HEK293 (cell line): ENCODE data around the gene DIP2C.

Experiments used
- GLIS1 ChIP-seq: fragments of 450-650 bp; formaldehyde crosslinking; IDR thresholded peaks from 2 replicates; pipeline ENCODE4 v1.5.1; 2016; ENCODE audit warnings: missing biosample characterization, missing genetic modification characterization
- GLIS2 ChIP-seq: fragments of 450-650 bp; formaldehyde crosslinking; IDR thresholded peaks from 2 replicates; pipeline ENCODE4 v1.5.1; 2016; ENCODE audit warnings: missing biosample characterization, missing genetic modification characterization
- INSM2 ChIP-seq: fragments of 450-650 bp; formaldehyde crosslinking; IDR thresholded peaks from 2 replicates; pipeline ENCODE4 v1.5.1; 2016; ENCODE audit warnings: missing biosample characterization, missing genetic modification characterization
- KLF1 ChIP-seq: fragments of 450-650 bp; formaldehyde crosslinking; IDR thresholded peaks from 2 replicates; pipeline ENCODE4 v1.5.1; 2016; ENCODE audit warnings: missing biosample characterization, missing genetic modification characterization
- KLF9 ChIP-seq: fragments of 450-650 bp; formaldehyde crosslinking; IDR thresholded peaks from 2 replicates; pipeline ENCODE4 v1.5.1; 2016; ENCODE audit warnings: missing biosample characterization, missing genetic modification characterization, low read depth
- OSR2 ChIP-seq: fragments of 450-650 bp; formaldehyde crosslinking; IDR thresholded peaks from 2 replicates; pipeline ENCODE4 v1.5.1; 2016; ENCODE audit warnings: missing biosample characterization, missing genetic modification characterization
- OVOL3 ChIP-seq: fragments of 450-650 bp; formaldehyde crosslinking; IDR thresholded peaks from 2 replicates; pipeline ENCODE4 v1.5.1; 2016; ENCODE audit warnings: missing biosample characterization, missing genetic modification characterization
- PATZ1 ChIP-seq: fragments of 450-650 bp; formaldehyde crosslinking; IDR thresholded peaks from 2 replicates; pipeline ENCODE4 v1.5.1; 2016; ENCODE audit warnings: missing biosample characterization, missing genetic modification characterization
- ZBTB26 ChIP-seq: fragments of 450-650 bp; formaldehyde crosslinking; optimal IDR thresholded peaks from 2 replicates; pipeline ENCODE3; 2016; ENCODE audit warnings: missing biosample characterization, mild to moderate bottlenecking, missing genetic modification characterization
- ZBTB6 ChIP-seq: fragments of 450-650 bp; formaldehyde crosslinking; IDR thresholded peaks from 2 replicates; pipeline ENCODE4 v1.5.1; 2017; ENCODE audit warnings: missing biosample characterization, missing genetic modification characterization
- ZNF169 ChIP-seq: fragments of 450-650 bp; formaldehyde crosslinking; IDR thresholded peaks from 2 replicates; pipeline ENCODE4 v1.5.1; 2016; ENCODE audit warnings: missing biosample characterization, missing genetic modification characterization
- ZNF18 ChIP-seq: fragments of 450-650 bp; formaldehyde crosslinking; IDR thresholded peaks from 2 replicates; pipeline ENCODE4 v1.5.1; 2016; ENCODE audit warnings: missing biosample characterization, missing genetic modification characterization
- ZNF223 ChIP-seq: fragments of 450-650 bp; formaldehyde crosslinking; IDR thresholded peaks from 2 replicates; pipeline ENCODE4 v1.5.1; 2016; ENCODE audit warnings: missing biosample characterization, missing genetic modification characterization
- ZNF266 ChIP-seq: fragments of 450-650 bp; formaldehyde crosslinking; IDR thresholded peaks from 2 replicates; pipeline ENCODE4 v1.5.1; 2016; ENCODE audit warnings: missing biosample characterization, missing genetic modification characterization, low read depth
- ZNF341 ChIP-seq: fragments of 450-650 bp; formaldehyde crosslinking; IDR thresholded peaks from 2 replicates; pipeline ENCODE4; 2016; ENCODE audit warnings: low read depth, missing biosample characterization, missing genetic modification characterization
- ZNF354C ChIP-seq: fragments of 450-650 bp; formaldehyde crosslinking; IDR thresholded peaks from 2 replicates; pipeline ENCODE4 v1.5.1; 2016; ENCODE audit warnings: missing biosample characterization, missing genetic modification characterization, low read depth, borderline replicate concordance
- ZNF394 ChIP-seq: fragments of 450-650 bp; formaldehyde crosslinking; IDR thresholded peaks from 2 replicates; pipeline ENCODE4 v1.5.1; 2016; ENCODE audit warnings: missing biosample characterization, missing genetic modification characterization, mild to moderate bottlenecking, moderate library complexity, borderline replicate concordance
- ZNF423 ChIP-seq: fragments of 450-650 bp; formaldehyde crosslinking; IDR thresholded peaks from 2 replicates; pipeline ENCODE4 v1.5.1; 2016; ENCODE audit warnings: missing biosample characterization, missing genetic modification characterization
- ZNF529 ChIP-seq: fragments of 450-650 bp; formaldehyde crosslinking; IDR thresholded peaks from 2 replicates; pipeline ENCODE4 v1.5.1; 2017; ENCODE audit warnings: missing genetic modification characterization, missing biosample characterization; ENCODE audit not compliant: insufficient replicate concordance
- ZNF571 ChIP-seq: fragments of 450-650 bp; formaldehyde crosslinking; IDR thresholded peaks from 2 replicates; pipeline ENCODE4 v1.5.0; 2017; ENCODE audit warnings: missing biosample characterization, missing genetic modification characterization
- ZNF600 ChIP-seq: fragments of 450-650 bp; formaldehyde crosslinking; IDR thresholded peaks from 2 replicates; pipeline ENCODE4 v1.5.1; 2016; ENCODE audit warnings: missing biosample characterization, missing genetic modification characterization
- ZNF621 ChIP-seq: fragments of 450-650 bp; formaldehyde crosslinking; IDR thresholded peaks from 2 replicates; pipeline ENCODE4 v1.5.1; 2017; ENCODE audit warnings: missing biosample characterization, missing genetic modification characterization
- ZNF707 ChIP-seq: fragments of 450-650 bp; formaldehyde crosslinking; IDR thresholded peaks from 2 replicates; pipeline ENCODE4 v1.5.1; 2016; ENCODE audit warnings: missing biosample characterization, missing genetic modification characterization
- ZNF747 ChIP-seq: fragments of 450-650 bp; formaldehyde crosslinking; IDR thresholded peaks from 2 replicates; pipeline ENCODE4 v1.5.1; 2016; ENCODE audit warnings: missing biosample characterization, missing genetic modification characterization
- ZNF76 ChIP-seq: fragments of 450-650 bp; formaldehyde crosslinking; IDR thresholded peaks from 2 replicates; pipeline ENCODE4; 2016; ENCODE audit warnings: low read depth, missing biosample characterization, missing genetic modification characterization, borderline replicate concordance
- ZNF830 ChIP-seq: fragments of 450-650 bp; IDR thresholded peaks from 2 replicates; pipeline ENCODE4 v1.5.0; 2018; ENCODE audit warnings: missing biosample characterization, missing genetic modification characterization, low read depth, mild to moderate bottlenecking, moderate library complexity
- ZXDB ChIP-seq: fragments of 450-650 bp; formaldehyde crosslinking; IDR thresholded peaks from 2 replicates; pipeline ENCODE4 v1.5.1; 2016; ENCODE audit warnings: missing biosample characterization, missing genetic modification characterization

DIP2C gene

GRCh38 chr10:541750-542371, 147.6 kb downstream of the DIP2C start (continued):
- peak; percentile 92 for TF ChIP-seq GLIS1 (tag by site-specific recombination)
- TF ChIP-seq ZNF529, result no peak
- no peak for TF ChIP-seq ZNF354C
- TF ChIP-seq ZNF394 (tag by site-specific recombination), result no peak
- no peak for TF ChIP-seq OSR2 (tag by site-specific recombination)
- 0 out of 2 replicates have a peak, but pooled peaks have one; percentile 31 for TF ChIP-seq ZBTB6 (tag by site-specific recombination)
- TF ChIP-seq ZNF423 (tag by site-specific recombination), result peak; percentile 55; the same call in 1 of the 2 replicates
- TF ChIP-seq ZBTB26, result peak; percentile 29
- TF ChIP-seq ZNF707 (tag by site-specific recombination), result no peak
- TF ChIP-seq ZNF830, result no peak
- TF ChIP-seq KLF9, result peak; percentile 76
- TF ChIP-seq ZXDB (tag by site-specific recombination), result 0 out of 2 replicates have a peak, but pooled peaks have one; percentile 42
- no peak for TF ChIP-seq ZNF169 (tag by site-specific recombination)
- TF ChIP-seq ZNF18 (tag by site-specific recombination), result 0 out of 2 replicates have a peak, but pooled peaks have one; percentile 12
- peak; percentile 56; the same call in 1 of the 2 replicates for TF ChIP-seq GLIS2 (tag by site-specific recombination)
- TF ChIP-seq ZNF76 (tag by site-specific recombination), result peak; percentile 38; the same call in 1 of the 2 replicates
- TF ChIP-seq KLF1 (tag by site-specific recombination), result peak; percentile 80
- TF ChIP-seq ZNF600 (tag by site-specific recombination), result peak; percentile 80
- TF ChIP-seq ZNF621 (tag by site-specific recombination), result no peak
- no peak for TF ChIP-seq ZNF266 (tag by site-specific recombination)
- no peak for TF ChIP-seq ZNF747 (tag by site-specific recombination)
- TF ChIP-seq ZNF341, result peak; percentile 96
- no peak for TF ChIP-seq OVOL3 (tag by site-specific recombination)
- TF ChIP-seq ZNF571, result no peak
- no peak for TF ChIP-seq INSM2 (tag by site-specific recombination)
- no peak for TF ChIP-seq ZNF223 (tag by site-specific recombination)
- peak; percentile 51; the same call in 1 of the 2 replicates for TF ChIP-seq PATZ1
